LNCAP (cell line): ENCODE data around the gene FGF9.

Experiments used
- CTCF ChIP-seq: fragments of 450-650 bp; IDR thresholded peaks from 2 replicates; pipeline ENCODE4 v1.5.1; 2017; ENCODE audit warnings: mild to moderate bottlenecking

FGF9 gene

GRCh38 chr13:21719463-21719862, 48.6 kb downstream of the FGF9 start:
- TF ChIP-seq CTCF = no peak

GRCh38 chr13:21723807-21724505, 53.1 kb downstream of the FGF9 start:
- no peak for TF ChIP-seq CTCF

- TF ChIP-seq CTCF = no peak
These were observed 59.5 kb downstream of the FGF9 start for GRCh38 chr13:21730186-21730880.

- TF ChIP-seq CTCF = no peak
These were observed 62.8 kb downstream of the FGF9 start for GRCh38 chr13:21733475-21734263.

GRCh38 chr13:21734961-21735360, 64.1 kb downstream of the FGF9 start:
- TF ChIP-seq CTCF = no peak

- TF ChIP-seq CTCF = no peak
These were observed 65.0 kb downstream of the FGF9 start for GRCh38 chr13:21735701-21736401.

- no peak for TF ChIP-seq CTCF
These were observed 66.1 kb downstream of the FGF9 start for GRCh38 chr13:21736926-21737325.
